Measurements from ENCODE around the gene ODAD4. TPM values are rescaled to one million over a fixed set of nuclear protein-coding genes. Genes with fewer than 3 reads are reported as not detected.
"Not testable (repeated sequence)": the region's sequence is repeated elsewhere in the genome, so short reads cannot be mapped to it uniquely, and the experiment has no call there.

ODAD4 gene
- polyA plus RNA-seq, 3 donors: 0.04 to 0.28 (median 0.23) TPM

DNA sequence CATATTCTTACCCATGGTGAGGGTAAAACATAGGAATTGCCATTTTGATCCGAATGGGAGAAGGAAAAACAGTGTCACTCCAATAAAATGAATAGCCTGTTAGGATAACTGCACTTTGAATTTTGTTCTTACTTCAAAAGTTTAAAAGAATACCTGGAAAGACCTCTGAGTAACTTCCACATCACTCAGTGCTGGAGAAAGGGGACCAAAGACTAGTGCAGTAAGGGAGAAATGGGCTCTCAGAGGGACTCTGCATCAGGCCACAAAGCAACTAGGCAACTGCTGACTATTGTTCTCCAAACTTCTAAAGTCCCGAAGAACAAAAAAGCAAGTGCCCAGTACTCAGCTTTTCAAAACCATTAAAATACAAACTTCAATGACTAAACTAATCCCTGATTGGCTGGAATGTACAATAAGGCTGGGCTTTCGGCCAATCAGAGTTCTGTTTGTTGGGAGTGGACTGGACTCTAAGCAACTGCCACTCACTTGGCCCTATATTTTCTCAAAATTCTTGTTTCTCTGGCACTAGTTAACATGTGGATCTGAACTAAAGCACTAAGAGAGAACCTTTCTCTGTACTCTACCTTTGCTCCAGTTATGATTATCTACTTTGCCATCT is 80.6 kb downstream of the ODAD4 start:
- H3K79me2 ChIP-seq (ENCODE audit: insufficient read depth, low read length): peaks cover 100% of the 10 kb centered on the region
- peak overlapping the region; percentile 74 for H3K4me2 ChIP-seq (replicated peaks; ENCODE audit: extremely low read depth, low read length, poor library complexity, severe bottlenecking)
- no CpG with 5 or more reads among the region's 3 CpGs for WGBS (ENCODE audit: insufficient coverage)
- Mint-ChIP-seq H3K27me3 (ENCODE audit: low read depth in 3 of 3) (no peaks in the 10 kb centered on the region), H3K4me1 (peaks cover 70% of the 10 kb centered on the region), H3K27ac (peak overlapping the region; percentile 82 to 94 (median 93)), H3K36me3 (peaks cover 9 to 33% of the 10 kb centered on the region in 2 donors), H3K4me3 (peak overlapping the region in 1 of 2 donors; percentile 73), H3K9me3 (no peaks in the 10 kb centered on the region)
- peaks cover 0 to 8% of the 10 kb centered on the region in 2 donors for H3K36me3 ChIP-seq (replicated peaks in 1 of 2; ENCODE audit: control insufficient read depth in 1 of 2, insufficient read depth in 2 of 2, low read length in 2 of 2)
- peak overlapping the region; percentile 24 to 79 for H3K27ac ChIP-seq (ENCODE audit: low read depth in 1 of 2, low read length in 2 of 2)
- DNase-seq: peak; percentile 30 to 59 (median 58)
- peak overlapping the region; percentile 24 for H3K9ac ChIP-seq (ENCODE audit: insufficient read depth, low read length, poor library complexity, severe bottlenecking)
- intact Hi-C loops (cut with micrococcal nuclease): loop anchor here in 1 of 2 donors (5.0 kb wide), 1 partner anchor 44 kb away; the partner anchor contains the start of gene CNP
- peaks cover 54% of the 10 kb centered on the region for H4K20me1 ChIP-seq (ENCODE audit: insufficient read depth, low read length)
- H3K27me3 ChIP-seq (ENCODE audit: control insufficient read depth in 2 of 2, insufficient read depth in 2 of 2, low read length in 2 of 2): no peaks in the 10 kb centered on the region
- no peak overlapping the region for H2AFZ ChIP-seq (ENCODE audit: insufficient read depth, low read depth, low read length, poor library complexity, severe bottlenecking)
- H3K4me3 ChIP-seq (replicated peaks in 1 of 3; ENCODE audit: low read depth in 2 of 3, low read length in 3 of 3): peak overlapping the region in 1 of 3 experiments; percentile 63
- TF ChIP-seq CTCF (IDR thresholded peaks at IDR 0.05): no peak
- H3K9me3 ChIP-seq (replicated peaks in 1 of 2; ENCODE audit: control insufficient read depth in 1 of 2, insufficient read depth in 1 of 2, low read length in 2 of 2): no peaks in the 10 kb centered on the region
- peaks cover 55 to 74% of the 10 kb centered on the region in 2 donors for H3K4me1 ChIP-seq (ENCODE audit: control insufficient read depth in 1 of 2, insufficient read depth in 2 of 2, low read length in 2 of 2)

GRCh38 chr17:42012363-42012762 is 81.9 kb downstream of the ODAD4 start:
- Mint-ChIP-seq H3K27ac (peak overlapping the region in 6 of 7 donors; percentile 24 to 93 (median 61)), H3K36me3 (peaks cover 9 to 28% of the 10 kb centered on the region in 2 donors), H3K4me1 (peaks cover 68% of the 10 kb centered on the region)
- 50% methylated on average over 1 of the region's 4 CpGs for WGBS (ENCODE audit: insufficient coverage)
- not testable (repeated sequence) for H3K4me3 ChIP-seq (replicated peaks in 1 of 3; ENCODE audit: low read depth in 2 of 3, low read length in 3 of 3); DNase-seq; H3K9ac ChIP-seq (ENCODE audit: insufficient read depth, low read length, poor library complexity, severe bottlenecking); H3K9me3 Mint-ChIP-seq; H3K27me3 Mint-ChIP-seq (ENCODE audit: low read depth in 3 of 3); H2AFZ ChIP-seq (ENCODE audit: insufficient read depth, low read depth, low read length, poor library complexity, severe bottlenecking); H3K4me2 ChIP-seq (replicated peaks; ENCODE audit: extremely low read depth, low read length, poor library complexity, severe bottlenecking); H3K27me3 ChIP-seq (ENCODE audit: control insufficient read depth in 2 of 2, insufficient read depth in 2 of 2, low read length in 2 of 2); H3K36me3 ChIP-seq (replicated peaks in 1 of 2; ENCODE audit: control insufficient read depth in 1 of 2, insufficient read depth in 2 of 2, low read length in 2 of 2); H3K9me3 ChIP-seq (replicated peaks in 1 of 2; ENCODE audit: control insufficient read depth in 1 of 2, insufficient read depth in 1 of 2, low read length in 2 of 2); H3K4me3 Mint-ChIP-seq
- H3K79me2 ChIP-seq (ENCODE audit: insufficient read depth, low read length): peaks cover 100% of the 10 kb centered on the region
- H4K20me1 ChIP-seq (ENCODE audit: insufficient read depth, low read length): peaks cover 41% of the 10 kb centered on the region
- H3K4me1 ChIP-seq (ENCODE audit: control insufficient read depth in 1 of 2, insufficient read depth in 2 of 2, low read length in 2 of 2): peaks cover 59 to 80% of the 10 kb centered on the region in 2 donors
- intact Hi-C loops (cut with micrococcal nuclease): loop anchor here in 1 of 2 donors (5.0 kb wide), 1 partner anchor 45 kb away; the partner anchor contains the start of gene CNP
- H3K27ac ChIP-seq (ENCODE audit: low read depth in 1 of 2, low read length in 2 of 2): peak overlapping the region in 1 of 2 donors; percentile 79

DNA sequence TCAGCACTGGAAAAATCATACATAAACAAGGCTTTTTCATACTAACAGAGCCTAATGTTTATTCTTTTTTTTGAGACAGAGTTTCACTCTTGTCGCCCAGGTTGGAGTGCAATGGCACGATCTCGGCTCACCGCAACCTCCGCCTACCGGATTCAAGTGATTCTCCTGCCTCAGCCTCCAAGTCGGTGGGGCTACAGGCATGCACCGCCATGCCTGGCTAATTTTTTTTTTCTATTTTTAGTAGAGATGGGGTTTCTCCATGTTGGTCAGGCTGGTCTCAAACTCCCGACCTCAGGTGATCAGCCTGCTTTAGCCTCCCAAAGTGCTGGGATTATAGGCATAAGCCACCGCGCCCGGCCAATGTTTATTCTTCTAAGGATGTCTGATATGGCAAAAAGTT is 83.3 kb downstream of the ODAD4 start:
- H3K36me3 Mint-ChIP-seq: peaks cover 9 to 23% of the 10 kb centered on the region in 2 donors
- not testable (repeated sequence) for H3K36me3 ChIP-seq (replicated peaks in 1 of 2; ENCODE audit: control insufficient read depth in 1 of 2, insufficient read depth in 2 of 2, low read length in 2 of 2); DNase-seq; H3K27me3 Mint-ChIP-seq (ENCODE audit: low read depth in 3 of 3); H3K4me3 ChIP-seq (replicated peaks in 1 of 3; ENCODE audit: low read depth in 2 of 3, low read length in 3 of 3); H3K4me2 ChIP-seq (replicated peaks; ENCODE audit: extremely low read depth, low read length, poor library complexity, severe bottlenecking); H3K4me3 Mint-ChIP-seq; H3K9me3 Mint-ChIP-seq; H3K9ac ChIP-seq (ENCODE audit: insufficient read depth, low read length, poor library complexity, severe bottlenecking); H2AFZ ChIP-seq (ENCODE audit: insufficient read depth, low read depth, low read length, poor library complexity, severe bottlenecking); H3K27me3 ChIP-seq (ENCODE audit: control insufficient read depth in 2 of 2, insufficient read depth in 2 of 2, low read length in 2 of 2); H3K9me3 ChIP-seq (replicated peaks in 1 of 2; ENCODE audit: control insufficient read depth in 1 of 2, insufficient read depth in 1 of 2, low read length in 2 of 2)
- peaks cover 30% of the 10 kb centered on the region for H4K20me1 ChIP-seq (ENCODE audit: insufficient read depth, low read length)
- peaks cover 97% of the 10 kb centered on the region for H3K79me2 ChIP-seq (ENCODE audit: insufficient read depth, low read length)
- H3K27ac ChIP-seq (ENCODE audit: low read depth in 1 of 2, low read length in 2 of 2): peak overlapping the region in 1 of 2 donors; percentile 79
- intact Hi-C loops (cut with micrococcal nuclease): loop anchor here in 1 of 2 donors (5.0 kb wide), 1 partner anchor 46 kb away; the partner anchor contains the start of gene CNP
- 98% methylated on average over 6 of the region's 12 CpGs for WGBS (ENCODE audit: insufficient coverage)
- H3K4me1 Mint-ChIP-seq: peaks cover 78% of the 10 kb centered on the region
- peaks cover 69 to 89% of the 10 kb centered on the region in 2 donors for H3K4me1 ChIP-seq (ENCODE audit: control insufficient read depth in 1 of 2, insufficient read depth in 2 of 2, low read length in 2 of 2)
- H3K27ac Mint-ChIP-seq: peak overlapping the region in 6 of 7 donors; percentile 5 to 79 (median 62)

Data from CD14-positive monocyte (primary cell).